Measurements from ENCODE around the gene LPAR1. TPM values are rescaled to one million over a fixed set of nuclear protein-coding genes. Genes with fewer than 3 reads are reported as not detected.

The LPAR1 gene
- total RNA-seq, 2 experiments from 2014 or later = not detected

DNA sequence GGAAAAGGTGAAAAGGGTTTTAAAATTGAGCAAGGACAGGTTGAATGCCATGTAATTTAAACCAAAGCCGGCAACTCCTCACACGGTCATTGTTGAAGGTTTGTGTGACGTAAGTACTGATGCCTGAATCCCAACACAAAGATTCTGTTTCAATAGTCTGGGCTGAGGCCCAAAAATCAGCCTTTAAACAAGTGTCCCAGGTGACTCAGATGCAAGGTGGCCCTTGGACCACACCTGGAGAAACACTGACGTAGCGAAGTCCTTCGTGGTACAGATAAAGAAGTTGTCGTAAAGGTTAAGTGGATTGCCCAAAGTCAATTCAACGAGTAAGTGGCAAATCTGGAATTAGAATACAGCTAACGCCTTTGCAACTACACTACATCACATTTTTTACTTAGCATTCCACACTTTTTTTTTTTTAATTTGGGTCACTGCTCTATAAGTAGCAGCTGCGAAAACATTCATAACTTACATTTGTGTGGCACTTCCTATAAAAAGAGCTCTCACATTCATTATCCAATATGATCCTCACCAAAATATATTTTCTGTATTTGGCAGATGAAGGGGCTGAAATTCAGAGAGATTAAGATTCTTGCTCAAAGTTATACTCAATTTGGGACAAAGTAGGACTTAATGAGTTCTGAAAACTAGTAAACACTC is 111.3 kb downstream of the LPAR1 start:
- Mint-ChIP-seq H3K4me3 (no peak overlapping the region), H3K27me3 (no peaks in the 10 kb centered on the region), H3K36me3 (no peaks in the 10 kb centered on the region), H3K4me1 (no peaks in the 10 kb centered on the region), H3K27ac (no peak overlapping the region), H3K9me3 (ENCODE audit: low read depth) (no peaks in the 10 kb centered on the region)
- ATAC-seq (no peak), DNase-seq (no peak)
- CTCF ChIA-PET = no interaction called here

- no peak overlapping the region for H3K27ac Mint-ChIP-seq
- ATAC-seq (no peak), DNase-seq (no peak)
- H3K4me3 Mint-ChIP-seq = no peak overlapping the region
- no peaks in the 10 kb centered on the region for H3K27me3 Mint-ChIP-seq
- CTCF ChIA-PET = no interaction called here
- no peaks in the 10 kb centered on the region for H3K36me3 Mint-ChIP-seq
- H3K4me1 Mint-ChIP-seq = no peaks in the 10 kb centered on the region
- H3K9me3 Mint-ChIP-seq (ENCODE audit: low read depth) = peaks cover 3% of the 10 kb centered on the region
These were observed 114.7 kb downstream of the LPAR1 start for GRCh38 chr9:110923601-110924000.

GRCh38 chr9:110922145-110922544 is 116.1 kb downstream of the LPAR1 start:
- ATAC-seq = no peak
- Mint-ChIP-seq H3K4me3 (no peak overlapping the region), H3K4me1 (no peaks in the 10 kb centered on the region), H3K9me3 (ENCODE audit: low read depth) (peaks cover 3% of the 10 kb centered on the region), H3K27me3 (no peaks in the 10 kb centered on the region), H3K27ac (no peak overlapping the region), H3K36me3 (no peaks in the 10 kb centered on the region)
- no peak for DNase-seq
- CTCF ChIA-PET = no interaction called here

DNA sequence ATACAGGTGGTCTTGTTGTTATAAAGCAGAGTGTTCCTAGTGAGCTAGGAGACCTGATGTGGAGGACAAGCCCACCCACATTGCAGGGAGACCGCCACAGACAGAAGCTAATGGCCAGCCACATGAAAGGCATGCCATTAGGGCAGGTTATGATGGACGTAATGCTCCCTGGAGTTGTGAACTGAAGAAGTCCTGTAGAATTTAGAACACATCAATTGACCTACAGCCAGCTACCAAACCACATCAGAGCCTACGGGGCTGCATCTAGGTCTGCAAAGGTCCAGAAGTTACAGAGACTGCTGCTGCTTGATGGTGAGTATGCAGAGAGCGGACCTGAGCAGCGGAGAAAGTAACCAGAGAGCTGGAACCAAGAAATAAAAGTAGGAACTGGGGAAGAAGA is 116.6 kb downstream of the LPAR1 start:
- peaks cover 3% of the 10 kb centered on the region for H3K9me3 Mint-ChIP-seq (ENCODE audit: low read depth)
- ATAC-seq (no peak), DNase-seq (no peak)
- H3K36me3 Mint-ChIP-seq = no peaks in the 10 kb centered on the region
- CTCF ChIA-PET = no interaction called here
- no peak overlapping the region for H3K27ac Mint-ChIP-seq
- H3K4me3 Mint-ChIP-seq = no peak overlapping the region
- H3K4me1 Mint-ChIP-seq = no peaks in the 10 kb centered on the region
- no peaks in the 10 kb centered on the region for H3K27me3 Mint-ChIP-seq

GRCh38 chr9:110919609-110920008 is 118.7 kb downstream of the LPAR1 start:
- Mint-ChIP-seq H3K4me3 (no peak overlapping the region), H3K9me3 (ENCODE audit: low read depth) (peaks cover 3% of the 10 kb centered on the region), H3K36me3 (no peaks in the 10 kb centered on the region), H3K4me1 (no peaks in the 10 kb centered on the region), H3K27ac (no peak overlapping the region), H3K27me3 (no peaks in the 10 kb centered on the region)
- DNase-seq (no peak), ATAC-seq (no peak)
- CTCF ChIA-PET = no interaction called here

GRCh38 chr9:110919050-110919435 is 119.2 kb downstream of the LPAR1 start:
- DNase-seq = no peak
- Mint-ChIP-seq H3K4me3 (no peak overlapping the region), H3K36me3 (no peaks in the 10 kb centered on the region), H3K27ac (no peak overlapping the region), H3K4me1 (no peaks in the 10 kb centered on the region), H3K27me3 (no peaks in the 10 kb centered on the region), H3K9me3 (ENCODE audit: low read depth) (peaks cover 3% of the 10 kb centered on the region)
- CTCF ChIA-PET = no interaction called here
- no peak for ATAC-seq

- no peak overlapping the region for H3K27ac Mint-ChIP-seq
- H3K4me1 Mint-ChIP-seq = no peaks in the 10 kb centered on the region
- ATAC-seq (no peak), DNase-seq (no peak)
- no peaks in the 10 kb centered on the region for H3K27me3 Mint-ChIP-seq
- H3K4me3 Mint-ChIP-seq = no peak overlapping the region
- H3K9me3 Mint-ChIP-seq (ENCODE audit: low read depth) = peaks cover 5% of the 10 kb centered on the region
- CTCF ChIA-PET = no interaction called here
- no peaks in the 10 kb centered on the region for H3K36me3 Mint-ChIP-seq
These were observed 119.8 kb downstream of the LPAR1 start for GRCh38 chr9:110918316-110919049.

DNA sequence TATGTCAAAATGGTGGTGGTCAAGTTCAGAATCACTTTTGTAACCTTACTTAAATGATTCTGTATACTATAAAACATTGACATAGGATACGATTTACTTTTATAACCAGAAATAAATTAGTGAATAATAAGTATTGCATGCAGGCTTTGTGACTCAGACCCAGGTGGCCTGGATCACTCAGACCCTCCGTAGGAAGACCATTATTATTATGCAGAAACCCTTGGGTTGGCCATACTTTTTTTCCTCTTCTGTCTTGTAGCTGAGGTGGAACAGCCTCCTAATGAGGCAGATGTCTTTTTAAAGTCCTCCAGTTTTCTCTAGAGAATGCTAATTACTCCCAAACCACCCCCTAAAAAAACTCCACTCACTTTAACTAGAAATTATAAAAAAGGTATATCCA is 121.9 kb downstream of the LPAR1 start:
- Mint-ChIP-seq H3K4me3 (no peak overlapping the region), H3K4me1 (no peaks in the 10 kb centered on the region), H3K27ac (no peak overlapping the region), H3K36me3 (no peaks in the 10 kb centered on the region), H3K9me3 (ENCODE audit: low read depth) (peaks cover 8% of the 10 kb centered on the region), H3K27me3 (no peaks in the 10 kb centered on the region)
- CTCF ChIA-PET = no interaction called here
- ATAC-seq = no peak
- no peak for DNase-seq

DNA sequence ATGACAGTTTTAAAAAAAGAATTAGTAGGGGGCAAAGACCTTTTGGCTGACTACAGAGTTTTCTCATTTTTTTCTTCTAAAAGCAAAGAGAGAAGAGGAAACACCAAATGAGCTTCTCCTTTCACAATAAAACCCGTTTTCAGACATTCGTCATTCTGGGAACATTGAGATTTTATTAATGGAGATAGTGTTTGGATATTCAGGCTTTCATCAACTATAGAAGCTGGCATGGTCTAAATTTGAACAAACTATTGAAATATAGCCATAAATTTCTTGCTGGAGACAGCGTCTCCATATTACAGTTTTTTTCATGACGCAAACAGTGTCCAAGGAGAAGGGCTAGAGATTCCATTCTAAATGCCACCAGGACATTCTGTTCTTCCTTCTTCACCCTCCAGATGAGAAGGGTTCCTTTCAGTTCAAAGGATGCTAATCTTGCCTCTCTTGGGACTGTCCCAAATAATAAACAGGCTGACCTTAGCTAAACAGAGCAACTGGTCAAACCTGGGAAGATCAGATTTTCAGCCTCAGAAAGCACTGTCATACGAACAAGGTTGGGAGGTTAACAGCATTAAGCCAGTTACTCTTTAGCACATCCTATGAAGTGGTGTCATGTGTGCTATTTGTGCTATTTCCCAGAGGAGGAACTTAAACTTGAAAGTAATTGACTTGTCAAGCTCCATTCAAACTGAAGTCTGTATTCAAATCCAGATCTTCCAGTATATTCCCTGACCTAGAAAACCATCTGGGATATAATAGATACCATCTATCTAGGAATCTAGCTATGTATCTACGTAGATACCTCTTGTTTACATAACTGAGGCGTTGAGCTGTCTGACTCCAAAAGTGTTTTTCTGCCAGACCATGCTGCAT is 125.6 kb downstream of the LPAR1 start:
- Mint-ChIP-seq H3K4me3 (no peak overlapping the region), H3K9me3 (ENCODE audit: low read depth) (peaks cover 7% of the 10 kb centered on the region), H3K27me3 (no peaks in the 10 kb centered on the region), H3K4me1 (no peaks in the 10 kb centered on the region), H3K27ac (no peak overlapping the region), H3K36me3 (no peaks in the 10 kb centered on the region)
- DNase-seq (no peak), ATAC-seq (no peak)
- CTCF ChIA-PET = no interaction called here

DNA sequence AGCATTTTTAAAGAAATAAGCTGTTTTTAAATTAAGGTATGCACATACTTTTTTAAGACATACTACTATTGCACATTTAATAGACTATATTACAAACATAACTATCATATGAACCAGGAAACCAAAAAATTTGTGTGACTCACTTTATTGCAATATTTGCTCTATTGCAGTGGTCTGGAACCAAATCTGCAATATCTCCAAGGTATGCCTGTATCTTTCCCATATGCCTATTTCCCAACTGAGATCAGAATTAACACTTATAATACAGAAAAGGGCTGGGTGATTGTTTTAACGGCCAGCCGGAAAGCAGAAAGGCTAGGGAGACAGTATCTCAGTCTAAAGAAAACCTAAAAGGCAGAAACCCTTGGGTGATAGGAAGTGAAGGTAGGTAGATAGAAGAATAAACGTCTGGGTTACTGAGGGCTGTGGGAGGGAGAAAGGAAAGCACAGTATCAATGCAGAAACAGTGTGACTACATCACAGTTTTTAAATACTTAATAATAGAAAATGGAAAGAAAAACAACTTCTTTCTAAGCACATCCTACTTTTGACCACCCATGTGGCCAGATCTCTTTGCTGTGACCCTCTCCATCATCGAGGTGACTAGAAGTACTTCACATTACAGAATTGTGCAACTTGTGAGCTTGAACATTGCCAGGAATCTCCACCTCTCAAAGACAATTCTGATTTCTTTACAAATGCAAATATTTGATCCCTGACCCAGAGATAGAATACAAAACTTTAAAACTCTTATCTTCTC is 126.4 kb downstream of the LPAR1 start:
- Mint-ChIP-seq H3K4me1 (no peaks in the 10 kb centered on the region), H3K36me3 (no peaks in the 10 kb centered on the region), H3K27ac (no peak overlapping the region), H3K9me3 (ENCODE audit: low read depth) (peaks cover 7% of the 10 kb centered on the region), H3K27me3 (no peaks in the 10 kb centered on the region), H3K4me3 (no peak overlapping the region)
- ATAC-seq = no peak
- CTCF ChIA-PET = no interaction called here
- no peak for DNase-seq

- H3K9me3 Mint-ChIP-seq (ENCODE audit: low read depth) = peaks cover 7% of the 10 kb centered on the region
- no peaks in the 10 kb centered on the region for H3K36me3 Mint-ChIP-seq
- H3K4me3 Mint-ChIP-seq = no peak overlapping the region
- DNase-seq = no peak
- no peaks in the 10 kb centered on the region for H3K27me3 Mint-ChIP-seq
- CTCF ChIA-PET = no interaction called here
- H3K4me1 Mint-ChIP-seq = no peaks in the 10 kb centered on the region
- ATAC-seq = no peak
- H3K27ac Mint-ChIP-seq = no peak overlapping the region
These were observed 129.4 kb downstream of the LPAR1 start for GRCh38 chr9:110908894-110909293.

- CTCF ChIA-PET = no interaction called here
- Mint-ChIP-seq H3K4me1 (no peaks in the 10 kb centered on the region), H3K27me3 (no peaks in the 10 kb centered on the region), H3K9me3 (ENCODE audit: low read depth) (peaks cover 15% of the 10 kb centered on the region), H3K27ac (no peak overlapping the region), H3K4me3 (no peak overlapping the region), H3K36me3 (no peaks in the 10 kb centered on the region)
- ATAC-seq (no peak), DNase-seq (no peak)
These were observed 137.4 kb downstream of the LPAR1 start for GRCh38 chr9:110900917-110901316.

GRCh38 chr9:110900456-110900855 is 137.8 kb downstream of the LPAR1 start:
- H3K27me3 Mint-ChIP-seq = no peaks in the 10 kb centered on the region
- H3K9me3 Mint-ChIP-seq (ENCODE audit: low read depth) = peaks cover 15% of the 10 kb centered on the region
- no peak overlapping the region for H3K27ac Mint-ChIP-seq
- no peak for DNase-seq
- H3K36me3 Mint-ChIP-seq = no peaks in the 10 kb centered on the region
- CTCF ChIA-PET = no interaction called here
- no peak for ATAC-seq
- no peaks in the 10 kb centered on the region for H3K4me1 Mint-ChIP-seq
- no peak overlapping the region for H3K4me3 Mint-ChIP-seq

Data from activated CD8-positive, alpha-beta memory T cell treated with anti-CD3 and anti-CD28 coated beads, Interleukin-2, amount 10 ng/mL, durations not matched to agents 7 days and 5 days (primary cell).